ENCODE data around the gene TBC1D14.
A peak's percentile ranks its signal among the peaks of the same experiment; 100 is the strongest.
"Not testable (repeated sequence)": the region's sequence is repeated elsewhere in the genome, so short reads cannot be mapped to it uniquely, and the experiment has no call there.

TBC1D14 gene

DNA sequence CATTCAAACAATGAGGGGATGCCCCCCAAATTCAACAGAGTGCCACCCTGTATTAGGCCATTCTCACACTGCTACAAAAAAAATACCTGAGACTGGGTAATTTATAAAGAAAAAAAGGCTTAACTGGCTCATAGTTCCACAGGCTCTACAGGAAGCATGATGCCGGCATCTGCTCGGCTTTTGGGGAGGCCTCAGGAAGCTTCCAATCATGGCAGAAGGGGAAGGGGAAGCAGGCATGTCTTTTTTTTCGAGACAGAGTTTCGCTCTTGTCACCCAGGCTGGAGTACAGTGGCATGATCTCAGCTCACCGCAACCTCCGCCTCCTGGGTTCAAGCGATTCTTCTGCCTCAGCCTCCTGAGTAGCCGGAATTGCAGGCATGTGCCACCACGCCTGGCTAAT is 18.7 kb upstream of the TBC1D14 start:
- DNase-seq = not testable (repeated sequence)

- DNase-seq = no peak
Measured at GRCh38 chr4:6891436-6892170, 18.0 kb upstream of the TBC1D14 start.

- peak; percentile 28 for DNase-seq
Measured at GRCh38 chr4:6892190-6892908, 17.3 kb upstream of the TBC1D14 start.

- no peak for DNase-seq
Measured at GRCh38 chr4:6892909-6893202, 16.8 kb upstream of the TBC1D14 start.

DNA sequence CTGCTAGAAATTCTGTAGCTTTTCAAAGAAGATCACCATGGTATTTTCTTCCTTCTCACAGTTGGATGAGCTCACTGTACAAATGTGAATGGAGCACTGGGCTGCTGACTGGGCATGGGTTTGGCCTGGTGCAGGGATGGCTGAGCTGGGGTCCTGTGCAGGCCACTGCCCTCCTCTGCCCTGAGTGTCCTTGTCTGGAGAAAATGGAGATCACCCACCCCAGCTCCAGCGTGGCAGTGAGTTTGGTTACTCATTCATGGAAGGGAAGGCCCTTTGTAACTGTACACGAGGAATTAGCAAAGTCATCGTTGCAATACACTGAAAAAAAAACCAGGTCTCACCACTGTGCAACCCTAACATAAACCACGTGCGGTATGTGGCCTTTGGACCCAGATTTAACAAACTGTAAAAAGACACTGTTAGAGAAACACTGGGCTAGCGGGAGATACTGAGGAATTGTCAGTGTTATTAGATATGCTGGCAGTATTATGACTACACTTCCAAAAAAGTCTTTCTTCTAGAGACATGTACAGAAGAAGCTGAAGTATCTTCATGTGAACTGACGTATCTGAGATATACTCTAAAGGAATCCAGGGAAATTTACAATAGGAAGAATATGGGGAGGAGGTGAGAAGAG is 16.1 kb upstream of the TBC1D14 start:
- no peak for DNase-seq

GRCh38 chr4:6894086-6894478 is 15.5 kb upstream of the TBC1D14 start:
- DNase-seq = no peak

- no peak for DNase-seq
Measured at GRCh38 chr4:6894528-6895498, 14.8 kb upstream of the TBC1D14 start.

- DNase-seq = no peak
Measured at GRCh38 chr4:6896035-6896434, 13.6 kb upstream of the TBC1D14 start.

DNA sequence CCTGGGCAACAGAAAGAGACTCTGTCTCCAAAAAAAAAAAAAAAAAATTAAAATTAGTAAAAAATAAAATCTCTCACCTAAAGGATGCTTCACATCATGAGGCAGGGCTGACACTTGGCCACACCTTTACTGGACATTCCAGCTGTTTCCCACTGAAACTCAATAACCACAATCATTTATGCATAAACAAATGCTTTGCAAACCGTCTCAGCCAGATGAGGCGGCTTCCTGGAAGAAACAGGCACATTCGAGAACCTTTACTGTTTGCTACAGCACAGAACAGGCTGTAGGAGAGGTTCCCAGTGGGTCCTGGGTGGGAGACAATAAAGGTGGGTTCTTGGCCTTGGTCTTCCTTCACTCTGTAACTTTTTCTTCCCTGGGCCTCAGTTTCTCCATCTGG is 10.9 kb upstream of the TBC1D14 start:
- DNase-seq = no peak

- DNase-seq = no peak
Measured at GRCh38 chr4:6900181-6900812, 9.3 kb upstream of the TBC1D14 start.

DNA sequence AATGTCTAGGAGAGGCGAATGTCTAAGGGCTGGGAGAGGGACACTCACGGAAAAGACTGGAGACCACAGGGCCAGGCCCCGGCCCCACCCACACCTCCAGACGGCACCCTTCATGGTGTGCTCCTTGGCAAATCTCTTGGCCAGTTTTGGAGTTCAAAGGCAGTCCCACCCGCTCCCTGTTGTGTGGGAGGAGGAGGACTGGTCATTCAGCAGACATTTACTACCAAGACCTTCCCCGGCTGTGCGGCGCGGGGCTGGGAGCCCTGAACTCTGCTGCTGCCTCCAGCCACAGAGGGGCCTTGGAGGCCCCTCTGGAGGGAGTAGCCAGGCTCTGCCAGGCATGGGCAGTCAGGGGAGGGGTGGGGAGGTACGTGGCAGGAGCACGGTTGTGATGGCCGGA is 8.7 kb upstream of the TBC1D14 start:
- DNase-seq = no peak

GRCh38 chr4:6901669-6902317 is 7.8 kb upstream of the TBC1D14 start:
- no peak for DNase-seq

DNA sequence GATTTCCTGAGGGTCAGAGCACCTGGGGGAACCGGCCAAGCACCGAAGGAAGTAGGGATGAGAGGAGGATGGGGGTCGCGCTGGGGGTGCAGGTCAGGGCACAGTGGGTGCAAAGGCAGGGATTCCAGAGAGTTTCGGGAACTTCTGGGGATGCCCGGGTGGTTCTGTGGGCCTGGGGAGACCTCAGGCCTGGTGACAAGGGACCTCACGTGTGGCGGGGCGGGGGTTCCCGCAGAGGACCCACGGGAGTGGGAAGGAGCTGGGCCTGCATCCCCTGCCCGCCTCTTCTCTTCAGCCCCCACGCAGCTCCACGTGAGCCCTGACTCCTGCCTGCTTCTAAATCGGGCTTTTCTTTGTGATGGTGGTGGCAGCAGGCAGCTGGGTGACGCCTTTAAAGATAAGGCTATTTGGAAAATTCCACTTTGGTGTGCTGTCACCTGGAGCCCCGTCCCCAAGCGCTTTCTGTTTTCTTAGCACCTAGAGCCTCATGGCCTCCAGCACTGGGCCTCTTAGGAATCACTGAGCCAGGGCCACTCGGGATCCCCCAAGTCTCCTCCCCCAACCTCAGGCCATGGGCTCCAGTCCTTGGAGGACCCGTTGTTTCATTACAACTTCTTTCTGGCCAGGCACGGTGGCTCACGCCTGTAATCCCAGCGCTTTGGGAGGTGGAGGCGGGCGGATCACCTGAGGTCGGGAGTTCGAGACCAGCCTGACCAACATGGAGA is 7.1 kb upstream of the TBC1D14 start:
- DNase-seq = no peak

- no peak for DNase-seq
Measured at GRCh38 chr4:6905516-6906445, 3.8 kb upstream of the TBC1D14 start.

DNA sequence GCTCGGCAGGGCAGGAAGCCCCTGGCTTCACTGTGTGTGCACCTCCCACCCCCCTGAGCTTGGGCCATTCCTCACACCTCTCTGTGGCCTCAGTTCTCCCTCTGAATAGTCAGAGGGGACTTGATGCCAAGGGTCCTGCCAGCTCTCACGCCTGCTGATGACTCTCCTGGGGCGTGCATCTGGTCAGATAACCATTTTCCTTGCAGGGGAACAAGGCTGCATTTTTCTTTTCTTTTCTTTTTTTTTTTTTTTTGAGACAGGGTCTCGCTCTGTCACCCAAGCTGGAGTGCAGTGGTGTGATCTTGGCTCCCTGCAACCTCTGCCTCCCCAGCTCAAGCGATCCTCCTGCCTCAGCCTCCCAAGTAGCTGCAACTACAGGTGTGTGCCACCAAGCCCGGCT is 3.1 kb upstream of the TBC1D14 start:
- DNase-seq = not testable (repeated sequence)

DNA sequence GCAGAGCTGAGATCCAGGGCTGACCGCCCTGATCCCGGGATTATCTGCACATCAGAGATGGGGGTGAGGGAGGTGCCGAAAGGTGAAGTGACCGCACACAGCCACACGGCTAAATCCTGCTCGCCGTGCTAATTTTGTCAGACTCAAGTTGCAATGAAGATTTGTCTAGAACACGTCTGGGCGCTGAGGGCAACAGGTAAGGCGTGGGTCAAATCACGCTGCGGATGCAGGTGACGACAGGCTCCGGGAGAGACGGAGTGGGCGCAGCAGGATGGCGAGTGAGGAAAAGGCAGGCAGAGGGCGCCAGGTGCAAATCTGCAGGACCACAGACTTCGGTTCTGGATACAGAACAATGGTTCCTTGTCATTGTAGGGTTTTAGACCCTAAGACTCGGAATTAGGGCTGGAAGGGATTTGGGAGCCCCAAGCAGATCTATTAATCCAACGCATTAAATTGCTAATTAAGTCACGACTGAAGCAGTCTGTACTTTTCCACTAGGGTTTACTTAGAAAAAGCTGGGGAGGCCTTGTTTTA is 1.9 kb upstream of the TBC1D14 start:
- DNase-seq = no peak

DNA sequence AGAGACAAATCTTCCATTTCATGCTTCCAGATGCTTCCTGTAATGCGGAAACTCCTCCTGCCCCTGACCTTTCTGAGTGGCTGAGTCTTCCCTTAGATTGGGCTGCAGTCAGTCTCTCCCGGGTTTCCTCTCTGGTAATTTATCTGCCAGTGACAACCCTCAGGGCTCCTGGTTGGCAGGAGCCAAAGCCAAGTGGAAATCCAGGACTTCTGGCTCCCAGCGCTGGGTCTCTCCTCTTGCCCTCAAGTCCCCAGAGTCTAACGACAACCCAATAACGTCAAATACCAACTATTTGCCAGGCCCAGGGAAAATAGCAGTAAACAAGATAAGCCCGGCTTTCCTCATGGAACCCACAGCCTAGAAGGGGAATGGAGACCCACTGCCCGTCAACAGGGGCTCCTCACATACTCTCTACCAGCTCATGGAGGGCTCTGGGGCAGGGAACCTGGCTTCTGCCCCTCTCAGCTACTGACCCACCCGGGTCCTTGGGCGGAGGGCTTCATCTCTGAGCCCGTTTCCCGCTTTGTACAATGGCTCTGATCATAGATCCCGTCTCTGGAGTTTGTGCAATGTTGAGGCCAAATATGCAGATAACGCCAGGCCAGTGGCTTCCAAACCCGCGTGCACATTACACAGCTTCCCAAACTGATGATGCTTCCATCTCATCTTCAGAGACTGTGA is 1.1 kb upstream of the TBC1D14 start:
- DNase-seq = no peak

GRCh38 chr4:6909970-6910339 is 329 bp downstream of the TBC1D14 start:
- DNase-seq = no peak

DNA sequence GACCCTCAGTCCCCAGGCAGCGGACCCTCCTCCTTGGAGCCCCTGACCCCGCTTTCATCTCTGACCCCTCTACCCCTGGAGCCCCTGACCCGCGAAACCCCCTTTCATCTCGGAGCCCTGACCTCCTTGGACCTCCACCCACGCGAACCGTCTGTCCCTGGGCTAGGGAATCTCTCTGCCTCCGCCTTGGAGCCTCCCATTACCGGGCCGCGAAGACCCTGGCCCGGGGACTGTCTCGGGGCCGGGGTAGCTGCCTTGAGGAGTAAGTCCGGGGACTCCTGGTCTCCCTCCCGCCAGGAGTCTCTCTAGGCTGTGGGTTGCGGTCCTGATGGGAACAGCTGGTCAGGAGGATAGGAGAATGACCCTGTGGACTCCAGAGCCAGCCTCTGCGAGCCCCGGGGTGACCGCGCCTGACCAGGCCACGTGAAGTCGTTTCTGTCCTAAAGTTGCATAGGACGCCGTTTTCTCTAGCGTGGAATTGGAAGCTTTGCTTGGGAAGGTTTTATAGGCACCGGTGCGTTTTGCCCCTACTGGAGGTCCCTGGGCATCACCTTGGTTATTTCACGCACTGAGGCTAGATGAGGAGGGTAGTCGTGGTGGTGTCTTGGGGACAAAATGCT is 824 bp downstream of the TBC1D14 start:
- no peak for DNase-seq

Measured in activated effector memory CD4-positive, alpha-beta T cell treated with Interleukin-2 at 50 U/mL for 16 hours (primary cell).